ENCODE measurements around the gene MRPS9. TPM values are rescaled to one million over a fixed set of nuclear protein-coding genes. Genes with fewer than 3 reads are reported as not detected.

MRPS9 gene
- total RNA-seq, 2 donors from 2014 or later, result 12.2 to 13.2 TPM

DNA sequence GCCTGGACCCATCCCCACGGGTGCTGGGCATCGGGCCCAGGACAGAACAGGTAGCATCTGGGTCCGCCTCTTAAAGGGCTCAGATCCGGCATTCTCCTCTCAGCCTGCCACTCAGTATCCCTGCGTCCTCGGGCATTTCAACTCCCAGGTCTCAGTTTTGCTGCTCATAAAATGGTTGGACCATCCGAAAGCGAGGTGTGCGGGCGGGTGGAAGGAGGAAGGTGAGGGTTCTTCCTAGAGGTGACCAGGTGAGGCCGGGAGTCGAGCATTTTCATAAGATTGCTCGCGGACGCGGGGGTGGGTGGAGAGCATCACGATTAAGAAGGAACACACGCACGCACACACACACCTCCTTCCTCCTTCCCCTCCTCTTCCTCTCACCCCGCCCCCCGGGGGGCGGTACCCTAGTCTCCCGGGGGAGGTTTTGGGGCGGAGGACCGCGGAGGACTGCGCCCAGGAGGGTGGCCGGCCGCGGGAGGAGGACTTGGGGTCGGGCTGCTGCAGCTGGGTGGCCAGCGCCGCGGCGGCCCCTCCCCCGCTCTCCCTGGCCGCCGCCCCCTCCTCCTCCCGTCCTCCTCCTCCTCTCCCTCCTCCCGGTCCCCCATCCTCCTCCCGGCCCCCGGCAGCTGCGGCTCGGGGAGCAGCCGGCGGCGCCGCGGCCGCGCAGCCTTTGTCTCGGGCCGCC, 105.7 kb downstream of the MRPS9 start:
- DNase-seq (no peak), ATAC-seq (no peak)
- Histone ChIP-seq H3K4me1 (peaks cover 6% of the 10 kb centered on the region), H3K9me3 (no peaks in the 10 kb centered on the region), H3K4me3 (no peak overlapping the region), H3K27me3 (peaks cover 0 to 5% of the 10 kb centered on the region in 2 donors), H3K27ac (no peak overlapping the region), H3K36me3 (replicated peaks in 1 of 2; ENCODE audit: insufficient read depth in 1 of 2, low read depth in 2 of 2) (no peaks in the 10 kb centered on the region)
- WGBS, 2 donors, result 1 to 2% methylated on average over 33 to 53 of the region's 53 CpGs
- TF ChIP-seq POLR2A (IDR thresholded peaks at IDR 0.05), result no peak
- intact Hi-C loops (cut with DNase I), result no loop called here

DNA sequence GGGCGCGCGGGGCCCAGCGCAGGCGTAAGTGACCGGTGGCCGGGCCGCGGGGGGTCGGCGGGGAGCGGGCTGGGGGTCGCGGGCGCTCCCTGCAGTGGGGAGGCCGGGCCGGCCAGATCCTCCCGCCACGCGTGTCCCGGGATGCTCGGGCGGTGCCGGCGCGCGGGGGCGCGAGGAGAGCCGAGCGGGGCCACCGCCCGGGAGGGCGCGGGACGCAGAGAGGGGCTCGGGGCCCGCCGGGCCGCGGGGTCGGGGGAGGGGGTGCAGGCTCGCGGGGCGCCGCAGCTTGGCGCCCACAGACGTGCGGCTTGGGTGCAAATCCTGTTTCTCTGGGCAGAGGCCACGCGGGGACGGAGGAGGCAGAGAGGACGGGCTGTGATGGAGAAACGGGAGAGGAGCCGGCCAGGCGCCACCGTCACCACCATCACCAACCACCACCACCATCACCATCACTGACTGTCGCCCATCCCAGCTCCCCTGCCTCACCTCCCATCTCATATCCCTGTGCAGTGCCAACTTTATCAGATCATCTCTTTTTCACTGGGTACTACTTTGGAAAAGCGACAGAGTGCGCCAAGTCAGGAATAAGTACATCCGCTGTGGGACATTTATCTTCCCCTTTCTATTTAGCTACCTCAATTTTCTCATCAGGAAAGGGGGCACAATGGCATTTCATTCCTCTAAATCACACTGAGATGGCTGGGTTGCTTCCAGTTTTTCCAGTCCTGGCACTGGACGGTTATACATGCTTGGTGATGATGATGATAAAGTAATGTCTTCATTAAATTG, 106.5 kb downstream of the MRPS9 start:
- DNase-seq, result no peak
- intact Hi-C loops (cut with DNase I), result no loop called here
- ATAC-seq, result no peak
- Histone ChIP-seq H3K9me3 (no peaks in the 10 kb centered on the region), H3K4me1 (peaks cover 6% of the 10 kb centered on the region), H3K27ac (no peak overlapping the region), H3K27me3 (peaks cover 0 to 5% of the 10 kb centered on the region in 2 donors), H3K4me3 (no peak overlapping the region), H3K36me3 (replicated peaks in 1 of 2; ENCODE audit: insufficient read depth in 1 of 2, low read depth in 2 of 2) (no peaks in the 10 kb centered on the region)
- TF ChIP-seq, protein P1, sequence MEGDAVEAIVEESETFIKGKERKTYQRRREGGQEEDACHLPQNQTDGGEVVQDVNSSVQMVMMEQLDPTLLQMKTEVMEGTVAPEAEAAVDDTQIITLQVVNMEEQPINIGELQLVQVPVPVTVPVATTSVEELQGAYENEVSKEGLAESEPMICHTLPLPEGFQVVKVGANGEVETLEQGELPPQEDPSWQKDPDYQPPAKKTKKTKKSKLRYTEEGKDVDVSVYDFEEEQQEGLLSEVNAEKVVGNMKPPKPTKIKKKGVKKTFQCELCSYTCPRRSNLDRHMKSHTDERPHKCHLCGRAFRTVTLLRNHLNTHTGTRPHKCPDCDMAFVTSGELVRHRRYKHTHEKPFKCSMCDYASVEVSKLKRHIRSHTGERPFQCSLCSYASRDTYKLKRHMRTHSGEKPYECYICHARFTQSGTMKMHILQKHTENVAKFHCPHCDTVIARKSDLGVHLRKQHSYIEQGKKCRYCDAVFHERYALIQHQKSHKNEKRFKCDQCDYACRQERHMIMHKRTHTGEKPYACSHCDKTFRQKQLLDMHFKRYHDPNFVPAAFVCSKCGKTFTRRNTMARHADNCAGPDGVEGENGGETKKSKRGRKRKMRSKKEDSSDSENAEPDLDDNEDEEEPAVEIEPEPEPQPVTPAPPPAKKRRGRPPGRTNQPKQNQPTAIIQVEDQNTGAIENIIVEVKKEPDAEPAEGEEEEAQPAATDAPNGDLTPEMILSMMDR (IDR thresholded peaks at IDR 0.05), result no peak
- TF ChIP-seq POLR2A (IDR thresholded peaks at IDR 0.05), result no peak
- 5 to 6% methylated on average over 30 to 39 of the region's 62 CpGs for WGBS, 2 donors

DNA sequence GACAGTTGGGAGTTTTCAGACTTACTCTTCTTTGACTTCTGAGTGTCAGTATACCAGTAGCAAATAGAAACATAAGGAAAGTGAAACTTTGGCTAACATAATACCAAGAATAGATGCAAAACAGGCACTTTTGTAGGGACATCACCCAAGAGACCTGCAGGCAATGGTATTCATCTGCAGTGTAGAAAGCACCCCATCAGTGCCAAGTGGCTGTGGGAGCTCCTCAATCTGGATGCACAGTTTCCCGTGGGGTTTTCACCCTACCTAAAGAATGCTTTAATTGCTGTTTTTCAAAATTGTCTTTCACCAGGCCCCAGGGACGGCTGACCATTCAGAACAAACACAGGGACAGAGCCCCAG, 107.1 kb downstream of the MRPS9 start:
- Histone ChIP-seq H3K4me3 (no peak overlapping the region), H3K4me1 (peaks cover 6% of the 10 kb centered on the region), H3K36me3 (replicated peaks in 1 of 2; ENCODE audit: insufficient read depth in 1 of 2, low read depth in 2 of 2) (no peaks in the 10 kb centered on the region), H3K27ac (no peak overlapping the region), H3K9me3 (no peaks in the 10 kb centered on the region), H3K27me3 (peaks cover 0 to 5% of the 10 kb centered on the region in 2 donors)
- WGBS, 2 donors, result 18 to 31% methylated on average over 2 of the region's 2 CpGs
- DNase-seq (no peak), ATAC-seq (no peak)
- intact Hi-C loops (cut with DNase I), result no loop called here
- TF ChIP-seq POLR2A (IDR thresholded peaks at IDR 0.05), result no peak

DNA sequence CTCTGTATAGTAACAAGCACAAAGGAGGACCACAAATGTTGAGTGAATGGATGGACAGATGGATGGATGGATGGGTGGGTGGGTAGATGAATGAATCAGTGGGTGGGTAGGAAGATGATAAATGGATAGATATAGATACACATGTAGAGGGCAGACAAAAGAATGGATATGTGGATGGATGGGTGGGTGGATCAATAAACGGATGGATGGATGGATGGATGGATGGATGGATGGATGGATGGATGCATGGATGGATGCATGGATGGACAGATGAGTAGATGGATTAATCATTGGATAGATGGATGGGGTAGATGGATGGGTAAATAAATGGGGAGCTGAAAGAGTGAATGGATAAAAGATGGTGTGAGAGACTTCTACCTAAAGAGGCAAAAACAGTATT, 111.4 kb downstream of the MRPS9 start:
- ATAC-seq, result no peak
- no peak for DNase-seq
- H3K27ac ChIP-seq, result no peak overlapping the region
- WGBS, 2 donors, result 39 to 65% methylated on average over 1 of the region's 1 CpG
- H3K27me3 ChIP-seq, result peaks cover 0 to 5% of the 10 kb centered on the region in 2 donors
- intact Hi-C loops (cut with DNase I), result no loop called here
- TF ChIP-seq, protein P1 (IDR thresholded peaks at IDR 0.05), result no peak
- TF ChIP-seq POLR2A (IDR thresholded peaks at IDR 0.05), result no peak
- no peaks in the 10 kb centered on the region for H3K4me1 ChIP-seq
- H3K36me3 ChIP-seq (replicated peaks in 1 of 2; ENCODE audit: insufficient read depth in 1 of 2, low read depth in 2 of 2), result no peaks in the 10 kb centered on the region
- H3K9me3 ChIP-seq, result no peaks in the 10 kb centered on the region
- no peak overlapping the region for H3K4me3 ChIP-seq

Other genes with a start within 250 kb of the MRPS9 start
- not detected for gene POU3F3, start 184.0 kb upstream of the MRPS9 start, total RNA-seq
- gene GPR45, start 203.7 kb downstream of the MRPS9 start, total RNA-seq, result not detected